GM23338 (cell line): ENCODE data around the gene UBL4A. TPM values are rescaled to one million over a fixed set of nuclear protein-coding genes. Genes with fewer than 3 reads are reported as not detected.

Source experiments
- ATAC-seq: fragments of 200-7000 bp; cut with Tn5 transposase; 3 replicates; pipeline ENCODE4 v1.9.1; 2020
- DNase-seq: peaks from one replicate; pipeline ENCODE4 v3.0.0-alpha.2; 2015; ENCODE audit warnings: low spot score
- H2AFZ ChIP-seq: fragments of 200-600 bp; sonication (generic); 2 replicates; pipeline ENCODE4 v1.8.0; 2016; ENCODE audit warnings: antibody characterized with exemption, mild to moderate bottlenecking, moderate library complexity
- H3F3A ChIP-seq: fragments of 200-600 bp; sonication (generic); replicated peaks from 2 replicates; pipeline ENCODE4 v1.8.0; 2017; ENCODE audit warnings: antibody characterized with exemption, mixed run types, low read depth
- H3K27ac ChIP-seq: fragments of 200-600 bp; sonication (generic); 2 replicates; pipeline ENCODE4 v1.6.1; 2016; ENCODE audit warnings: low read depth
- H3K27me3 ChIP-seq: fragments of 200-600 bp; sonication (generic); 2 replicates; pipeline ENCODE4 v1.8.0; 2016; ENCODE audit warnings: mild to moderate bottlenecking, mixed run types, moderate library complexity; ENCODE audit not compliant: insufficient read depth
- H3K36me3 ChIP-seq: fragments of 200-600 bp; sonication (generic); 2 replicates; pipeline ENCODE4 v1.8.0; 2016; ENCODE audit warnings: mild to moderate bottlenecking; ENCODE audit not compliant: insufficient read depth
- H3K4me1 ChIP-seq: fragments of 200-600 bp; sonication (generic); 2 replicates; pipeline ENCODE4 v1.8.0; 2016; ENCODE audit warnings: mild to moderate bottlenecking, moderate library complexity; ENCODE audit not compliant: insufficient read depth
- H3K4me2 ChIP-seq: fragments of 200-600 bp; sonication (generic); 2 replicates; pipeline ENCODE4 v1.7.1; 2017; ENCODE audit warnings: mixed run types
- H3K4me3 ChIP-seq: fragments of 200-600 bp; sonication (generic); 2 replicates; pipeline ENCODE4 v1.6.1; 2016; ENCODE audit warnings: mixed run types
- H3K79me2 ChIP-seq: fragments of 200-600 bp; sonication (generic); replicated peaks from 2 replicates; pipeline ENCODE4 v1.8.0; 2017; ENCODE audit warnings: mild to moderate bottlenecking; ENCODE audit not compliant: insufficient read depth
- H3K9me2 ChIP-seq: fragments of 200-600 bp; sonication (generic); 2 replicates; pipeline ENCODE4 v1.8.0; 2017; ENCODE audit not compliant: insufficient read depth
- H4K20me1 ChIP-seq: fragments of 200-600 bp; sonication (generic); replicated peaks from 2 replicates; pipeline ENCODE4 v1.8.0; 2017; ENCODE audit warnings: mild to moderate bottlenecking; ENCODE audit not compliant: insufficient read depth
- H3K27ac Mint-ChIP-seq: 2 replicates; pipeline ENCODE4 v1.8.0; 2020; ENCODE audit warnings: inconsistent platforms, mild to moderate bottlenecking, moderate library complexity, mixed read lengths
- H3K27me3 Mint-ChIP-seq: 3 replicates; pipeline ENCODE4 v1.8.0; 2022; ENCODE audit warnings: low read depth, mild to moderate bottlenecking, moderate library complexity, mixed read lengths, inconsistent platforms; ENCODE audit not compliant: insufficient read depth, poor library complexity
- H3K36me3 Mint-ChIP-seq: 3 replicates; pipeline ENCODE4 v1.8.0; 2021; ENCODE audit warnings: low read depth, mild to moderate bottlenecking, inconsistent platforms, moderate library complexity, mixed read lengths
- H3K4me1 Mint-ChIP-seq: 3 replicates; pipeline ENCODE4 v1.8.0; 2020; ENCODE audit warnings: mild to moderate bottlenecking, inconsistent platforms, mixed read lengths
- H3K4me3 Mint-ChIP-seq: 3 replicates; pipeline ENCODE4 v1.8.0; 2021; ENCODE audit warnings: moderate library complexity, mild to moderate bottlenecking, inconsistent platforms, mixed read lengths
- H3K9me3 Mint-ChIP-seq: 3 replicates; pipeline ENCODE4 v1.8.0; 2020; ENCODE audit warnings: moderate library complexity, mild to moderate bottlenecking, inconsistent platforms, mixed read lengths
- ETS1 ChIP-seq: IDR thresholded peaks from 2 replicates; pipeline ENCODE4 v1.6.1; 2016; ENCODE audit warnings: antibody characterized with exemption
- EZH2 ChIP-seq: fragments of 200-600 bp; sonication (generic); IDR thresholded peaks from one replicate; pipeline ENCODE4 v1.8.0; 2017; ENCODE audit warnings: antibody characterized with exemption, mild to moderate bottlenecking, low read depth; ENCODE audit not compliant: unreplicated experiment
- EZH2phosphoT487 ChIP-seq: fragments of 200-600 bp; sonication (generic); IDR thresholded peaks from one replicate; pipeline ENCODE4 v1.8.1; 2018; ENCODE audit warnings: antibody characterized with exemption; ENCODE audit not compliant: unreplicated experiment
- JUNB ChIP-seq: IDR thresholded peaks from one replicate; pipeline ENCODE4 v1.6.1; 2016; ENCODE audit warnings: antibody characterized with exemption; ENCODE audit not compliant: unreplicated experiment
- NANOG ChIP-seq: IDR thresholded peaks from 2 replicates; pipeline ENCODE4 v1.6.1; 2016; ENCODE audit warnings: antibody characterized with exemption, borderline replicate concordance
- POLR2AphosphoS5 ChIP-seq: IDR thresholded peaks from 2 replicates; pipeline ENCODE4 v1.6.1; 2016; ENCODE audit warnings: antibody characterized with exemption, low read depth
- STAT1 ChIP-seq: IDR thresholded peaks from one replicate; pipeline ENCODE4 v1.6.1; 2016; ENCODE audit warnings: antibody characterized with exemption; ENCODE audit not compliant: unreplicated experiment
- ZNF114 ChIP-seq: fragments of 250-450 bp; sonication (Bioruptor Pico); IDR thresholded peaks from 2 replicates; pipeline ENCODE4 v1.5.0; 2020; ENCODE audit warnings: mild to moderate bottlenecking, moderate library complexity
- ZNF331 ChIP-seq: fragments of 250-450 bp; sonication (Bioruptor Pico); IDR thresholded peaks from 2 replicates; pipeline ENCODE4 v1.5.0; 2020; ENCODE audit warnings: low read depth, mild to moderate bottlenecking, moderate library complexity
- ZNF462 ChIP-seq: fragments of 250-450 bp; sonication (Bioruptor Pico); IDR thresholded peaks from 2 replicates; pipeline ENCODE4 v1.5.0; 2020; ENCODE audit warnings: mild to moderate bottlenecking, moderate library complexity
- polyA plus RNA-seq: library from polyadenylated mRNA; unstranded; fragments of >200 nt; fragmentation: Nextera tagmentation; extraction: Ambion mirVana; gene quantifications from 2 replicates; pipeline ENCODE4 v1.2.1, GENCODE V29; 2016
- total RNA-seq: library from RNA; depleted of rRNA; stranded (reverse); fragments of >200 nt; shearing (Covaris generic); gene quantifications from 2 replicates; pipeline ENCODE4 v1.2.3, GENCODE V29; 2014

The UBL4A gene
- total and polyA plus RNA-seq, 2 experiments from 2014 or later, result 15.6 to 43.7 TPM

- no peak for TF ChIP-seq ZNF462 (CRISPR knock-in tag)
- TF ChIP-seq STAT1, result no peak
- no peak for TF ChIP-seq NANOG
- no peak for TF ChIP-seq JUNB
- TF ChIP-seq EZH2phosphoT487, result no peak
- TF ChIP-seq EZH2, result no peak
These were observed 46.6 kb downstream of the UBL4A start (continued) for GRCh38 chrX:154439841-154440240.

GRCh38 chrX:154437971-154438893 is 48.2 kb downstream of the UBL4A start:
- no peak overlapping the region for H3K27ac ChIP-seq
- no peaks in the 10 kb centered on the region for H3K9me3 Mint-ChIP-seq
- no peak for TF ChIP-seq ETS1
- no peak for TF ChIP-seq JUNB
- no peak for TF ChIP-seq ZNF331 (CRISPR knock-in tag)
- no peak for TF ChIP-seq ZNF114 (CRISPR knock-in tag)
- no peak for TF ChIP-seq NANOG
- TF ChIP-seq EZH2, result no peak
- no peak for TF ChIP-seq POLR2AphosphoS5

More at GRCh38 chrX:154437971-154438893, 48.2 kb downstream of the UBL4A start:
- Histone ChIP-seq H3K4me2 (peak overlapping the region; percentile 76), H4K20me1 (no peaks in the 10 kb centered on the region), H2AFZ (no peak overlapping the region), H3K9me2 (no peaks in the 10 kb centered on the region), H3K27me3 (no peaks in the 10 kb centered on the region), H3F3A (no peaks in the 10 kb centered on the region), H3K4me1 (no peaks in the 10 kb centered on the region), H3K79me2 (peaks cover 13% of the 10 kb centered on the region), H3K36me3 (no peaks in the 10 kb centered on the region), H3K4me3 (peak overlapping the region; percentile 60)
- H3K27ac Mint-ChIP-seq, result no peak overlapping the region
- H3K27me3 Mint-ChIP-seq, result peaks cover 4% of the 10 kb centered on the region
- H3K4me3 Mint-ChIP-seq, result peak overlapping the region; percentile 85
- peaks cover 16% of the 10 kb centered on the region for H3K4me1 Mint-ChIP-seq
- H3K36me3 Mint-ChIP-seq, result peaks cover 31% of the 10 kb centered on the region
- ATAC-seq (no peak), DNase-seq (no peak)
